ENCODE measurements around the gene ABHD12B. TPM values are rescaled to one million over a fixed set of nuclear protein-coding genes. Genes with fewer than 3 reads are reported as not detected.

Gene ABHD12B
- total and polyA plus RNA-seq, 2 of the 13 experiments (the other 11 are each of a cell fraction or from before 2014, with no cell fraction given), result not detected

GRCh38 chr14:50823762-50824636, 47.9 kb upstream of the ABHD12B start:
- TF ChIP-seq ZNF580 (CRISPR knock-in tag; IDR thresholded peaks at IDR 0.05; ENCODE audit: borderline replicate concordance, low read depth) (no peak), PPARG (CRISPR knock-in tag; conservative IDR thresholded peaks at IDR 0.05) (no peak), ZNF777 (CRISPR knock-in tag; IDR thresholded peaks at IDR 0.05) (no peak), BATF2 (CRISPR knock-in tag; IDR thresholded peaks at IDR 0.05) (no peak), RFX5 (IDR thresholded peaks at IDR 0.05; ENCODE audit: low read depth, low read length) (no peak), HNF1A (IDR thresholded peaks at IDR 0.05; ENCODE audit: low read depth) (no peak), HNF1A (CRISPR knock-in tag; IDR thresholded peaks at IDR 0.05; ENCODE audit: borderline replicate concordance) (no peak), ZNF549 (CRISPR knock-in tag; IDR thresholded peaks at IDR 0.05) (no peak), ZNF546 (CRISPR knock-in tag; conservative IDR thresholded peaks at IDR 0.05) (no peak), YEATS4 (CRISPR knock-in tag; IDR thresholded peaks at IDR 0.05; ENCODE audit: borderline replicate concordance) (no peak), SNAPC4 (CRISPR knock-in tag; IDR thresholded peaks at IDR 0.05) (no peak)
- Histone ChIP-seq H3K4me1 (ENCODE audit: insufficient read depth, low read length) (peaks cover 45% of the 10 kb centered on the region), H4K20me1 (ENCODE audit: insufficient read depth, low read length) (no peaks in the 10 kb centered on the region), H3K9me3 (ENCODE audit: low read length) (no peaks in the 10 kb centered on the region), H3K4me2 (ENCODE audit: low read depth, low read length) (peak overlapping the region; percentile 13; the same call in 1 of the 2 replicates), H3K9ac (ENCODE audit: insufficient read depth, low read depth, low read length) (no peak overlapping the region), H3K27me3 (ENCODE audit: control insufficient read depth in 1 of 2, insufficient read depth in 2 of 2, low read length in 2 of 2) (no peaks in the 10 kb centered on the region), H3K79me2 (ENCODE audit: insufficient read depth, low read length) (peaks cover 30% of the 10 kb centered on the region), H3K36me3 (replicated peaks in 1 of 2; ENCODE audit: control insufficient read depth in 1 of 2, insufficient read depth in 2 of 2, low read length in 2 of 2) (peaks cover 0 to 3% of the 10 kb centered on the region in 2 experiments; a peak in 1 of 5 replicates), H3K4me3 (replicated peaks in 1 of 3; ENCODE audit: insufficient read depth in 1 of 3, low read depth in 2 of 3, low read length in 3 of 3) (no peak overlapping the region), H2AFZ (ENCODE audit: low read length) (no peak overlapping the region), H3K27ac (ENCODE audit: extremely low read length, insufficient read depth, low read length) (no peak overlapping the region)
- ChIA-PET CTCF (ENCODE audit: low intra/inter-chr PET ratio, low total read pairs) (no interaction called here), POLR2A (no interaction called here)
- in situ Hi-C loops (cut with HindIII; ENCODE audit: extremely low pct_ligation_motif_present, low pct_unique_long_range_greater_than_20kb), result no loop called here
- no peak for FAIRE-seq
- DNase-seq (ENCODE audit: low spot score), result no peak
- intact Hi-C loops (cut with micrococcal nuclease; ENCODE audit: unreplicated experiment), result no loop called here
- ATAC-seq, result no peak
- BruUV-seq (replicated peaks), result no TSS peak
- WGBS (ENCODE audit: low lambda C conversion rate), result 95% methylated on average over 10 of the region's 10 CpGs
